HFF-Myc (cell line): Measurements from ENCODE around the gene ROPN1L.

Source experiments
- DNase-seq: peaks from one replicate; pipeline ENCODE4 v3.0.0-alpha.2; 2011; ENCODE audit warnings: low read depth; ENCODE audit errors: extremely low read depth
- H3K4me3 ChIP-seq: replicated peaks from 2 replicates; pipeline ENCODE4 v1.5.1; 2011; ENCODE audit warnings: low read depth, mild to moderate bottlenecking, control low read depth, low read length
- CTCF ChIP-seq: IDR thresholded peaks from 2 replicates; pipeline ENCODE4 v1.5.1; 2012; ENCODE audit warnings: mild to moderate bottlenecking, low read depth, low read length, control low read depth; ENCODE audit errors: missing control alignments

The ROPN1L gene

GRCh38 chr5:10464173-10464572, 22.5 kb downstream of the ROPN1L start:
- TF ChIP-seq CTCF = no peak
- DNase-seq = no peak
- no peak overlapping the region for H3K4me3 ChIP-seq

GRCh38 chr5:10465726-10466125, 24.0 kb downstream of the ROPN1L start:
- H3K4me3 ChIP-seq = no peak overlapping the region
- DNase-seq = no peak
- no peak for TF ChIP-seq CTCF

- DNase-seq = no peak
- no peak overlapping the region for H3K4me3 ChIP-seq
- TF ChIP-seq CTCF = no peak
Observed at GRCh38 chr5:10466446-10467073, 24.9 kb downstream of the ROPN1L start.

- no peak for DNase-seq
- H3K4me3 ChIP-seq = no peak overlapping the region
- TF ChIP-seq CTCF = no peak
Observed at GRCh38 chr5:10467281-10468198, 25.9 kb downstream of the ROPN1L start.

DNA sequence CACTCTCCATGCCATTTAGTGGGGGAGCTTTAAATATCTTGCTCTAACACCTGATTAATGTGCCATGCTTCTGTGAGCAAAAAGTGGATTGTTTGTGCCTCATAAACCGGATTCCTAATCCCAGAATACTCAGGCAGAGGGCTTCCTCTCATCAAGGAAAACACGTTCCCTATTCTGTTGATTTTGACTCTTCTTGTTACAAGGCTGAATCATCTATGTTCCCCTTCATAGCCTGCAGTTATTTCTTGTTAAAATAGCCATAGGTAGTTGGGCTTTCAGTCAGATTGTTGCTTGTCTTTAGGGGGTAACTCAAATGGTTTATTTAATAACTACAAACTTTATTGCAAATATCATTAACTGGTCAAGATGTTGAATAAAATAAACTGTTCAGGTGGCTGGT, 26.6 kb downstream of the ROPN1L start:
- H3K4me3 ChIP-seq = no peak overlapping the region
- DNase-seq = no peak
- no peak for TF ChIP-seq CTCF

GRCh38 chr5:10469253-10470050, 27.8 kb downstream of the ROPN1L start:
- no peak for TF ChIP-seq CTCF
- DNase-seq = no peak
- H3K4me3 ChIP-seq = no peak overlapping the region
